GM12873 (cell line): Measurements from ENCODE around the gene PLXDC2.

Experiments used
- TF ChIP-seq, protein P1 (sequence below): IDR thresholded peaks from 2 replicates; pipeline ENCODE4 v1.5.1; 2012; ENCODE audit warnings: low read depth, mild to moderate bottlenecking, moderate library complexity, low read length, control low read depth; ENCODE audit not compliant: insufficient read depth; ENCODE audit errors: missing control alignments

The PLXDC2 gene

DNA sequence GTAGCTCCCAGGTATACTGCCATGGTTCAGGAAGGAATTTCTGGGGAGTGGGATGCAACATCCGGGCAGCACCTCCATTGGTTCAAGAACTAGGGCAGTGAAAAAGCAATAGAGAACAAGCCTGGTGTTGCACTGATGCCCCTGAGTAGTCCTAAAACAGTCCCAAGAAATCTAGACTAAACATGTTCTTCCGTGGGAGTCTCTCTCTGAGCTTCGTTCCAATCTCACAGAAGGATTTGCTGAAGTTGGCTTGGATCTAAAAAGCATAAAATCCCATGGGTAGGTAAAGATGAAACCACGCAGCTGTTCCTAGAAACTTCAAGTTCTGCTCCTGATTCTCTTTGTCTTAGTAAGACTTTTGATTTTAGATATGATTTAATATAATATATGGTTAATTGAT lies 154.5 kb downstream of the PLXDC2 start:
- TF ChIP-seq, protein P1, sequence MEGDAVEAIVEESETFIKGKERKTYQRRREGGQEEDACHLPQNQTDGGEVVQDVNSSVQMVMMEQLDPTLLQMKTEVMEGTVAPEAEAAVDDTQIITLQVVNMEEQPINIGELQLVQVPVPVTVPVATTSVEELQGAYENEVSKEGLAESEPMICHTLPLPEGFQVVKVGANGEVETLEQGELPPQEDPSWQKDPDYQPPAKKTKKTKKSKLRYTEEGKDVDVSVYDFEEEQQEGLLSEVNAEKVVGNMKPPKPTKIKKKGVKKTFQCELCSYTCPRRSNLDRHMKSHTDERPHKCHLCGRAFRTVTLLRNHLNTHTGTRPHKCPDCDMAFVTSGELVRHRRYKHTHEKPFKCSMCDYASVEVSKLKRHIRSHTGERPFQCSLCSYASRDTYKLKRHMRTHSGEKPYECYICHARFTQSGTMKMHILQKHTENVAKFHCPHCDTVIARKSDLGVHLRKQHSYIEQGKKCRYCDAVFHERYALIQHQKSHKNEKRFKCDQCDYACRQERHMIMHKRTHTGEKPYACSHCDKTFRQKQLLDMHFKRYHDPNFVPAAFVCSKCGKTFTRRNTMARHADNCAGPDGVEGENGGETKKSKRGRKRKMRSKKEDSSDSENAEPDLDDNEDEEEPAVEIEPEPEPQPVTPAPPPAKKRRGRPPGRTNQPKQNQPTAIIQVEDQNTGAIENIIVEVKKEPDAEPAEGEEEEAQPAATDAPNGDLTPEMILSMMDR, result no peak

DNA sequence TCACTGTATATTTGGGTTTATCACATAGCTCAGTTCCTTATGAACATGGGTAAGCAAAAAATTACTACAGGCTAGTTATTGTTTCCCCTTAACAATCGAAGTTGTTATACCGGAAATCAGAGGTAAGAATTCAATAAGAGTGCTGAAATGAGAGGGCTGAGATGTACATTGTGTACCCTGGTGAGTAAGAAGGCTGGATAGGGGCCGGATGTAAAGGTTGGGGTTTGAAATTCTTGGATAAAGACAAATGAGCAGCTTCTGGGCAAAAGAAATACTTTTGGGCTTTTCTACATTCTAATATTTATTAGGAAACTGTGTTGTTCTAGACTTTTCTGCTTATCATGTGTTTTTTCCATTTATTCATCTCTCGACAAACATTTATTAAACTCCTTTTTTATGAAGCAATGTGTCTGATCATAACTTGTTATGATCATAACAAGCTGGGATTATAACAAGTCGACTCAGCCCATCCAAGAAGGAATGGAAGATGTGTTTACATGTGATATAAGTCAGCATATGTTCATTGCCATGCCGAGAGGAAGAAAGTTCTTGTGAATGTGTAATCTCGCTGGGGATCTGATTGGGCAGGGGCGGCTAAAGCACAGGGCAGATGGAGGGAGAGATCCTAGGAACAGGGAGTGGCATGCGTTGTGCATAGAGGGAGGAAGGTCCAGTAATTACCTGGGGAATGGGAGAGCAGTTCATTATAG lies 155.3 kb downstream of the PLXDC2 start:
- TF ChIP-seq, protein P1, result no peak

DNA sequence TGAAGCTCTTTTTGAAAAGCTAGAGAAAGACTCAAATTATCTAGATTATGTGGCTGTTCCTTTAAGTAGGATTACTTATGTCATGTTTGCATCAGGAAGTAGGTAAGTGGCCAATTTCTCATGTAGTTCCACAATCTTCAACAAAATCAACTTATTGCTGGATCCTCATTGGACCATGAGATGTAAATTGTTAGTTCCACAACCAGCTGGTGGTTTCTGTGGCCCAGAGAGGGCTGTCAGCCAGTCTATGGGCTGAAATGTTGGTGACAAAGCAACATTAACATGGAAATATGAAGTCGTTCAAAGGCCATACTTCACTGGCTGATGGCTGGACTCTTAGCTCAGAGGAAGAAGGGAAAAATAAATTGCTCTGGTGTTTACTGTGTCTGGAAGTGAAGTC lies 157.9 kb downstream of the PLXDC2 start:
- TF ChIP-seq, protein P1, result no peak

DNA sequence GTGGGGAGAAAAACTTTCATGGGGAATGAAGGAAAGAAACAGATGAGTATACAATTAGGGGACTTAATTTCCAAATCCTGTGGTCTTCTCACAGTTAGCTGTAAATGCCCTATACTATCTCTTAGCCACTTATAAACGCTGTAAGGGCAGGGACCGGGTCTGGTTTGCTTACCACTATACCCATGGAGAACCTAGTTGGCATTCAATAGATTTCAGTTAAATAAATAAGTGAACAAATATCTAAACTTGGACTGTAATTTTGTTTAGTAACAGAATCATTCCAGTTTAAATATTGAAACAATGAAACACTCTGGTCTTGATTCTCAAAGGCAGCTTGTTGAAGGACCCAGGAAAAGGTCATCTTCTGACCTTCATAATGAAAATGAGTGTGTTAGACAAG lies 158.3 kb downstream of the PLXDC2 start:
- TF ChIP-seq, protein P1, result no peak

DNA sequence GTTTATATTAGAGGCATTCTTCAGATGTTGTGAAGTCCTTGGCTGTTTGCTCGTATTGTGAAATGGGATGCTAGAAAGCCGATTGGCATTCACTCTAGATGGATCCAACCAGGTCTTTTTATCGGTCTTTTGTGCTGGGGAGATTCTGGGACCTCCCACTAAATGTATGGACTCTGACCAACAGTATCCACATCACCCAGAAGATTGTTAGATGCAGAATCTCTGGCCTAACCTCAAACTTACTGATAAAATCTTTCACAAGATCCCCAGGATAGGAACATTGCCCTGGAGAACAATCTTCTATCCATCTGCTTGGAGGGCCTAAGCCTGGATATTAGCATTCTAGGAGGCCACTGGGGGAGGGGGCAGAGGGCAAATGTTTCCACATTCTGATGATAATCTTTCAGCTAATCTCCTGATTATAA lies 160.9 kb downstream of the PLXDC2 start:
- TF ChIP-seq, protein P1, result no peak

DNA sequence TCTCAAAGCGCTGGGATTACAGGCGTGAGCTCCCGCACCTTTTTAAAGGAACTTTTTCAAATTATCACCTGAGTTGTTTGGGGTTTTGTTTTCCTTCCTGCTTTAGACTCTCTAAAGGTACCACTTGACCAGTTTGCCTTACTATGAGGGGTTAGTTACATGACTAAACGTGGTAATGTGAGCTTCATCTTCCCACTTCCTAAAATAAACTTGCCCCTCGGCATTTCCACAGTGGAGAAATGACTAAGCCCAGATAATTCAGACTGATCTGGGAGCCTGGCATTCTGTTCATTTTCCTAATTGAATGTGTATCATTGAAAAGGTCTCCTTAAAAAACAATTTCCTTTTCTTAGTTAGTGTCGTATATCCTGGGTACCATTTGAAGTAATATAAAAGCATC lies 163.4 kb downstream of the PLXDC2 start:
- TF ChIP-seq, protein P1, result no peak

DNA sequence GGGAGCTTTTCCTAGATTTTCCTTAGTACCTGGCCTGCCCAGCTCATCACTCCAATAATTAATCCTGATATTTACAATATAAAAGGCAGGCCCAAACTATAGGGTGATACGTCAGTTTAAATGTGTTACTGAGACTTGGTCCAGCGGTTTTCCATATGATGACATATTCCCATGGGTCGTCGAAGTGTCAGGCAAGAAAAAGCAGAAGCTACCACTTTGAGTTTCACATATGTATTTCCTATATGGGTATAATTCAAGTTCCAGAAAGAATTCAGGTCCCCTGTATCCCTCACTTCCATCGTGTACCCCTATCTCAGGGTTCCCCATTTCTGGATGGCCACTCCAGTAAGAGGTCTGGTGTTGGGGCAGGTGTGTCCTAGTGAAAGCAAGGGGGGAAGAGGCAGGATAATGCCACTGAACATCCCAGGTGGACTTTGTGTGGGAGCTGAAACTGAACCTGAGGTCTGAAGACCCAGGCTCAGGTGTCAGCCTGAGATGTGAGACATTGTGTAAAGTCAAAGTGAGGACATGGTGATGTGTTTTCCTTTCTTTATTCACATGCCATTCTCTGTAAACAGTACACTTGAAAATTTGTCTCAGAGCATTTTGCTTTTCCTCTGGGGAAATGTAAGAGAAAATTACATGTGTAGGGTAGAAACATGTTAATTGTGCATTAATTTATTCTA lies 167.8 kb downstream of the PLXDC2 start:
- TF ChIP-seq, protein P1, result no peak
